ENCODE data around the gene MBNL2. TPM values are rescaled to one million over a fixed set of nuclear protein-coding genes. Genes with fewer than 3 reads are reported as not detected.

MBNL2 gene
- total RNA-seq, 1 experiment from 2014 or later, result 17.8 TPM

GRCh38 chr13:97353927-97354675 is 132.0 kb downstream of the MBNL2 start:
- no peak overlapping the region for H3K27ac ChIP-seq (ENCODE audit: low read length)
- no peaks in the 10 kb centered on the region for H3K9me2 ChIP-seq (replicated peaks; ENCODE audit: low read length)
- no peak overlapping the region for H3K4me2 ChIP-seq (ENCODE audit: low read length)
- H3K9ac ChIP-seq (ENCODE audit: low read length), result no peak overlapping the region
- TF ChIP-seq, protein P1, sequence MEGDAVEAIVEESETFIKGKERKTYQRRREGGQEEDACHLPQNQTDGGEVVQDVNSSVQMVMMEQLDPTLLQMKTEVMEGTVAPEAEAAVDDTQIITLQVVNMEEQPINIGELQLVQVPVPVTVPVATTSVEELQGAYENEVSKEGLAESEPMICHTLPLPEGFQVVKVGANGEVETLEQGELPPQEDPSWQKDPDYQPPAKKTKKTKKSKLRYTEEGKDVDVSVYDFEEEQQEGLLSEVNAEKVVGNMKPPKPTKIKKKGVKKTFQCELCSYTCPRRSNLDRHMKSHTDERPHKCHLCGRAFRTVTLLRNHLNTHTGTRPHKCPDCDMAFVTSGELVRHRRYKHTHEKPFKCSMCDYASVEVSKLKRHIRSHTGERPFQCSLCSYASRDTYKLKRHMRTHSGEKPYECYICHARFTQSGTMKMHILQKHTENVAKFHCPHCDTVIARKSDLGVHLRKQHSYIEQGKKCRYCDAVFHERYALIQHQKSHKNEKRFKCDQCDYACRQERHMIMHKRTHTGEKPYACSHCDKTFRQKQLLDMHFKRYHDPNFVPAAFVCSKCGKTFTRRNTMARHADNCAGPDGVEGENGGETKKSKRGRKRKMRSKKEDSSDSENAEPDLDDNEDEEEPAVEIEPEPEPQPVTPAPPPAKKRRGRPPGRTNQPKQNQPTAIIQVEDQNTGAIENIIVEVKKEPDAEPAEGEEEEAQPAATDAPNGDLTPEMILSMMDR (conservative IDR thresholded peaks at IDR 0.05; ENCODE audit: low read depth, low read length), result no peak
- TF ChIP-seq EZH2 (IDR thresholded peaks at IDR 0.05; ENCODE audit: low read length, unreplicated experiment) (no peak), EZH2phosphoT487 (IDR thresholded peaks at IDR 0.05; ENCODE audit: borderline replicate concordance, low read length) (no peak)
- no peaks in the 10 kb centered on the region for H3K4me1 ChIP-seq (ENCODE audit: insufficient read depth, low read length)
- H3K9me3 ChIP-seq (ENCODE audit: low read length), result no peaks in the 10 kb centered on the region
- DNase-seq, result no peak
- no TSS peak for BruUV-seq (replicated peaks)
- CTCF ChIA-PET, result no interaction called here
- no peak overlapping the region for H3K4me3 ChIP-seq (ENCODE audit: low read length)
- no peaks in the 10 kb centered on the region for H4K20me1 ChIP-seq (ENCODE audit: low read length)
- intact Hi-C loops (cut with micrococcal nuclease), result loop anchor here (10.0 kb wide), 1 partner anchor 221 kb away; no protein-coding TSS in a partner anchor
- H3K36me3 ChIP-seq (ENCODE audit: low read depth, low read length), result no peaks in the 10 kb centered on the region; the same call in 1 of the 2 replicates
- no peaks in the 10 kb centered on the region for H3K79me2 ChIP-seq (ENCODE audit: low read length)
- H3K27me3 ChIP-seq (ENCODE audit: low read length), result no peaks in the 10 kb centered on the region
- no peak overlapping the region for H2AFZ ChIP-seq (ENCODE audit: low read length)
- POLR2A ChIA-PET (ENCODE audit: unreplicated experiment), result no interaction called here
- ATAC-seq, result no peak
- H3F3A ChIP-seq (ENCODE audit: low read length, unreplicated experiment), result no peaks in the 10 kb centered on the region

GRCh38 chr13:97354808-97355207 is 132.7 kb downstream of the MBNL2 start:
- CTCF ChIA-PET, result no interaction called here
- POLR2A ChIA-PET (ENCODE audit: unreplicated experiment), result no interaction called here
- intact Hi-C loops (cut with micrococcal nuclease), result loop anchor here (5.0 to 10.0 kb wide), 3 partner anchors 133 to 243 kb away; partner anchors contain the start of gene MBNL2
- H3K27ac ChIP-seq (ENCODE audit: low read length), result no peak overlapping the region
- DNase-seq (no peak), ATAC-seq (no peak)
- no peaks in the 10 kb centered on the region for H3K4me1 ChIP-seq (ENCODE audit: insufficient read depth, low read length)
- no peaks in the 10 kb centered on the region for H4K20me1 ChIP-seq (ENCODE audit: low read length)
- BruUV-seq (replicated peaks), result no TSS peak
- no peak overlapping the region for H3K9ac ChIP-seq (ENCODE audit: low read length)
- no peaks in the 10 kb centered on the region for H3K9me3 ChIP-seq (ENCODE audit: low read length)
- H3K79me2 ChIP-seq (ENCODE audit: low read length), result no peaks in the 10 kb centered on the region
- no peaks in the 10 kb centered on the region for H3K9me2 ChIP-seq (replicated peaks; ENCODE audit: low read length)
- H3F3A ChIP-seq (ENCODE audit: low read length, unreplicated experiment), result no peaks in the 10 kb centered on the region
- no peak overlapping the region for H3K4me3 ChIP-seq (ENCODE audit: low read length)
- TF ChIP-seq, protein P1 (conservative IDR thresholded peaks at IDR 0.05; ENCODE audit: low read depth, low read length), result no peak
- TF ChIP-seq EZH2 (IDR thresholded peaks at IDR 0.05; ENCODE audit: low read length, unreplicated experiment), result no peak
- TF ChIP-seq EZH2phosphoT487 (IDR thresholded peaks at IDR 0.05; ENCODE audit: borderline replicate concordance, low read length), result no peak
- H3K4me2 ChIP-seq (ENCODE audit: low read length), result no peak overlapping the region
- H2AFZ ChIP-seq (ENCODE audit: low read length), result no peak overlapping the region
- no peaks in the 10 kb centered on the region; the same call in 1 of the 2 replicates for H3K36me3 ChIP-seq (ENCODE audit: low read depth, low read length)
- H3K27me3 ChIP-seq (ENCODE audit: low read length), result no peaks in the 10 kb centered on the region

GRCh38 chr13:97356592-97356991 is 134.5 kb downstream of the MBNL2 start:
- no peaks in the 10 kb centered on the region for H3K36me3 ChIP-seq (ENCODE audit: low read depth, low read length)
- H3K27ac ChIP-seq (ENCODE audit: low read length), result no peak overlapping the region
- ATAC-seq, result no peak
- no peaks in the 10 kb centered on the region for H3K27me3 ChIP-seq (ENCODE audit: low read length)
- H3K4me2 ChIP-seq (ENCODE audit: low read length), result no peak overlapping the region
- ChIA-PET CTCF (no interaction called here), POLR2A (ENCODE audit: unreplicated experiment) (interaction anchor here (0.6 kb wide), 1 partner anchor 45 kb away, joined by 4 read pairs; no protein-coding TSS in a partner anchor)
- no peaks in the 10 kb centered on the region for H3K4me1 ChIP-seq (ENCODE audit: insufficient read depth, low read length)
- H3K9ac ChIP-seq (ENCODE audit: low read length), result no peak overlapping the region
- no peaks in the 10 kb centered on the region for H3K79me2 ChIP-seq (ENCODE audit: low read length)
- H2AFZ ChIP-seq (ENCODE audit: low read length), result no peak overlapping the region
- no TSS peak for BruUV-seq (replicated peaks)
- no peaks in the 10 kb centered on the region for H3K9me2 ChIP-seq (replicated peaks; ENCODE audit: low read length)
- H4K20me1 ChIP-seq (ENCODE audit: low read length), result no peaks in the 10 kb centered on the region
- TF ChIP-seq EZH2 (IDR thresholded peaks at IDR 0.05; ENCODE audit: low read length, unreplicated experiment) (no peak), EZH2phosphoT487 (IDR thresholded peaks at IDR 0.05; ENCODE audit: borderline replicate concordance, low read length) (no peak)
- TF ChIP-seq, protein P1 (conservative IDR thresholded peaks at IDR 0.05; ENCODE audit: low read depth, low read length), result no peak
- intact Hi-C loops (cut with micrococcal nuclease), result loop anchor here (5.0 to 10.0 kb wide), 3 partner anchors 134 to 244 kb away; partner anchors contain the start of gene MBNL2
- H3K4me3 ChIP-seq (ENCODE audit: low read length), result no peak overlapping the region
- DNase-seq, result no peak
- no peaks in the 10 kb centered on the region for H3K9me3 ChIP-seq (ENCODE audit: low read length)
- H3F3A ChIP-seq (ENCODE audit: low read length, unreplicated experiment), result no peaks in the 10 kb centered on the region

Measured in PC-3 (cell line).